Brain pericyte (primary cell): ENCODE data around the gene SCN10A.

ENCODE experiments used
- DNase-seq: peaks from one replicate; pipeline ENCODE4 v3.0.0-alpha.2; 2012; ENCODE audit warnings: low read depth, low spot score

Gene SCN10A

GRCh38 chr3:38651153-38651789, 164.7 kb downstream of the SCN10A start:
- no peak for DNase-seq

- no peak for DNase-seq
These were observed 165.6 kb downstream of the SCN10A start for GRCh38 chr3:38650248-38650951.

- no peak for DNase-seq
These were observed 166.3 kb downstream of the SCN10A start, which contains the start of gene SCN5A for GRCh38 chr3:38649500-38650247. Gene SCN5A, minus strand, starts transcription at chr3:38649687. Its CDS starts 16,380 bp downstream, at chr3:38633307.

GRCh38 chr3:38648659-38649499, 167.1 kb downstream of the SCN10A start:
- no peak for DNase-seq

- DNase-seq, result no peak
These were observed 167.9 kb downstream of the SCN10A start for GRCh38 chr3:38648024-38648658.

- no peak for DNase-seq
These were observed 168.6 kb downstream of the SCN10A start for GRCh38 chr3:38647217-38647970.
